GM13977 (cell line): Measurements from ENCODE around the gene CDON.
A peak's percentile ranks its signal among the peaks of the same experiment; 100 is the strongest.

Experiments used
- DNase-seq: peaks from one replicate; pipeline ENCODE4 v3.0.0; 2012; ENCODE audit warnings: low spot score
- in situ Hi-C: fragments of 300-500 bp; cut with MboI; formaldehyde crosslinking; loops from one replicate; pipeline ENCODE4 v1.12.0; 2022; ENCODE audit warnings: low sequenced_read_pairs, low pct_unique_long_range_greater_than_20kb, mixed read lengths, inconsistent platforms; ENCODE audit not compliant: unreplicated experiment
- TF ChIP-seq, protein P1 (sequence below): IDR thresholded peaks from 2 replicates; pipeline ENCODE4 v1.5.1; 2012; ENCODE audit warnings: mild to moderate bottlenecking, control low read depth; ENCODE audit not compliant: insufficient read depth; ENCODE audit errors: extremely low read depth, missing control alignments

The CDON gene

GRCh38 chr11:125924384-125925007, 138.2 kb downstream of the CDON start:
- TF ChIP-seq, protein P1, sequence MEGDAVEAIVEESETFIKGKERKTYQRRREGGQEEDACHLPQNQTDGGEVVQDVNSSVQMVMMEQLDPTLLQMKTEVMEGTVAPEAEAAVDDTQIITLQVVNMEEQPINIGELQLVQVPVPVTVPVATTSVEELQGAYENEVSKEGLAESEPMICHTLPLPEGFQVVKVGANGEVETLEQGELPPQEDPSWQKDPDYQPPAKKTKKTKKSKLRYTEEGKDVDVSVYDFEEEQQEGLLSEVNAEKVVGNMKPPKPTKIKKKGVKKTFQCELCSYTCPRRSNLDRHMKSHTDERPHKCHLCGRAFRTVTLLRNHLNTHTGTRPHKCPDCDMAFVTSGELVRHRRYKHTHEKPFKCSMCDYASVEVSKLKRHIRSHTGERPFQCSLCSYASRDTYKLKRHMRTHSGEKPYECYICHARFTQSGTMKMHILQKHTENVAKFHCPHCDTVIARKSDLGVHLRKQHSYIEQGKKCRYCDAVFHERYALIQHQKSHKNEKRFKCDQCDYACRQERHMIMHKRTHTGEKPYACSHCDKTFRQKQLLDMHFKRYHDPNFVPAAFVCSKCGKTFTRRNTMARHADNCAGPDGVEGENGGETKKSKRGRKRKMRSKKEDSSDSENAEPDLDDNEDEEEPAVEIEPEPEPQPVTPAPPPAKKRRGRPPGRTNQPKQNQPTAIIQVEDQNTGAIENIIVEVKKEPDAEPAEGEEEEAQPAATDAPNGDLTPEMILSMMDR, result no peak
- DNase-seq, result no peak
- in situ Hi-C loops, result loop anchor here (5.0 kb wide), 1 partner anchor 268 kb away; no protein-coding TSS in a partner anchor

DNA sequence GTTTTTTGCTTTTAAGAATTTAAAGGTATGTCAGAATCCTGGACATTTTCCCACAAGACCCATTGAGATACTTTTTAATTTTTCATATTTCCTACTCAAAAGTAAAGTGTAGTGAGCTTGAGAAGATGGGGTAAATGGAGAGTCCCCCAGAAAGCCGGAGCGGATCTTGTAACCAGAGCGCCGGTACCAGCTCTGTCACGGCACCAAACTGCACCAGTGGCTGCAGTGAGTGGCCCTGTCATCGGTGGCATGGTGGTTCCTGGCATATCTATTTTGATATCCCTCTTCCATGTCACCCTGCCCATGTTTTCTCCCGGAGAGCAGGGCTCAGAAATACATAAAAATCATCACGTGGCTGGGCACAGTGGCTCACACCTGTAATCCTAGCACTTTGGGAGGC, 139.0 kb downstream of the CDON start:
- DNase-seq, result no peak
- TF ChIP-seq, protein P1, result no peak
- in situ Hi-C loops, result loop anchor here (5.0 kb wide), 1 partner anchor 269 kb away; no protein-coding TSS in a partner anchor

GRCh38 chr11:125923012-125923579, 139.6 kb downstream of the CDON start:
- in situ Hi-C loops, result loop anchor here (5.0 kb wide), 1 partner anchor 269 kb away; no protein-coding TSS in a partner anchor
- TF ChIP-seq, protein P1, result peak; percentile 84
- peak; percentile 76 for DNase-seq

DNA sequence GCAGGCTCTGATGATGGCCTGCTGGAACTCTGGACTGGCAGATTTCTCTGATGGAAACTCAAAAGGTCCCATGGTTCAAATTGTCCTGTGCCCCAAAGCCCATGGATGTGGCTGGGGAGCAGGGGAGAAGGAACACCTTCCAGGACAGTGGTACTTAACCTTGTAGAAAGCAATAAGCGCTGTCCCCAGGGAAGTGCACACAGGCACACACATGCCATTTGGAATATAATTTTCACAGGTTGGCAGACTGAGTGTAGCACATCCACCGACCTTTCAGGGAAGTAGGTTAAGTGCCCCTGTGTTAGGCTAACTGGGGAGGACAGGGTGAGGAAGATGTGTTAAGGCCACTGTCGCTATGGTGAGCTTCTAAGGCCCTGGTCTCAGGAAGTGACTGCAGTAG, 140.5 kb downstream of the CDON start:
- in situ Hi-C loops, result loop anchor here (5.0 kb wide), 1 partner anchor 270 kb away; no protein-coding TSS in a partner anchor
- TF ChIP-seq, protein P1, result no peak
- no peak for DNase-seq

DNA sequence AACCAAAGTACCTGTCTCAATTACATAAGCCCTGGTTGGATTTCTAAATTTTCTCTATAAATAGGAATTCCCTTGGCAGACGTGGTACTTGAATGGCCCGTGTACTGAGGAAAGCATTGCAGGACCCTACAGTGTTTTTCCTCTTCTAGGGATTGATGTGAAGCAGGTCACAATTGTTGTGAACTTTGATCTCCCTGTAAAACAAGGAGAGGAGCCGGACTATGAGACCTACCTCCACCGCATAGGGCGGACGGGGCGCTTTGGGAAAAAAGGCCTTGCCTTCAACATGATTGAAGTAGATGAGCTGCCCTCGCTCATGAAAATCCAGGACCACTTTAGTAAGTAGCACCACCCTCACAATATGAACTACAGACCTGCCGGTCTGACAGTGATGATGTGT, 141.6 kb downstream of the CDON start:
- DNase-seq, result no peak
- in situ Hi-C loops, result loop anchor here (5.0 kb wide), 1 partner anchor 271 kb away; no protein-coding TSS in a partner anchor
- TF ChIP-seq, protein P1, result no peak

DNA sequence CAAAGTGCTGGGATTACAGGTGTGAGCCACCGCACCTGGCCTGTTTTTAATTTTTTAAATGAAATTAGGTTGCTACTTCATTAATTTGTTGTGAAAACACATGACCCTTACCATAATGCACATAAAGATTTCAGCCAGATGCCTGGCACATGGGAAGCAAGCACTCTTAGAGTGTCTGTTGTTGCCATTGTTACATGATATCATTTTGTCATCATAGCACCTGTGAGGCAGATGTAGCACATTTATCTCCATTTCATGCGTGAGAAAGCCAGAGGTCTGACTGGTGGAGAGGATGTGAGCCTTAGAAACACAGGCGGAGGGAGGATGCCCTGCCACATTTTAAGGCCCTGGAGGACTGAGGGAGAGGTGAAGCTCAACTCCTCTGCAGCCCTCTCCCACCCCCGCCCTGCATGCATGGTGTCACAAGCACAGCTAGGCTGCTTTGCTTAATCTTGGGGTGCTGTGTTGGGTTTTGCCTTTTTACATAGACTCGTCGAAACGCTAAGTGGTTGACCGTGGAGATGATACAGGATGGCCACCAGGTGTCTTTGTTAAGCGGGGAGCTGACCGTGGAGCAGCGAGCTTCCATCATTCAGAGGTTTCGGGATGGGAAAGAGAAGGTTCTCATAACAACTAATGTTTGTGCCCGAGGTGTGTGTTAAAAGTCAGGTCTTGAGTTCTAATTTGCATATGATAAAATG, 144.4 kb downstream of the CDON start:
- in situ Hi-C loops, result no loop called here

More for the DNA sequence above, 144.4 kb downstream of the CDON start:
- TF ChIP-seq, protein P1, result no peak
- no peak for DNase-seq
